ENCODE results near the gene C1QTNF12.

DNA sequence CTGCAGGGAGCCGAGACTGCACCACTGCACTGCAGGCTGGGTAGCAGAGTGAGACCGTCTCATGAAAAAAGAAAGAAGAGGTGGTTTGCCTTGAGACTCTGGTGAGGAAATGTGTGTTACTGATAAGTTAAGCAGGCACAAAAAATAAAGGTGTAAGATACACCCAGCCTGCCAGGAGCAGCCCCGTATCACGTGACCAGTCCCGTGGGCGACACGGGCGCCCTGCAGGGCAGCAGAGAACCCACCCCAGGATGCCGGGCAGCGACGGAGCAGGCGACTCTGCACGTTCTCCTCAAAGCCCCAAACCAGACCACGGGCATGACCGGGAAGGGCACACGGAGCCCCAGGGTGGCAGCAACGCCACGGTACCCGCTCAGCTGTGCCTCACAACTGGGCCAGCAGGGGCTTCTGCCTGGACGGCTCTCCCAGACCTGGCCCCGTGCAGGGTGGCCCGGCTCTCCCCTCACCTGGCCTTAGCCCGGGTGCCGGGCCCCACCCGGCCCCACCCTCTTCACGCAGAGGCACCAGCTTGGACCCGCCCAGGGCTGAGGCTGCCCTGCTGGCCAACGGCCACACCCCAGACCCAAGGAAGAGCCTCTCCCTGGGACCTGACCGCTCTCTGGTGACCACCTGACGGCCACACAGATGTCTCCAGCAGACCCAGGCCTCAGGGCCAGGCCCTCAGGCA lies 24.5 kb downstream of the C1QTNF12 start:
- TF ChIP-seq, protein P1, sequence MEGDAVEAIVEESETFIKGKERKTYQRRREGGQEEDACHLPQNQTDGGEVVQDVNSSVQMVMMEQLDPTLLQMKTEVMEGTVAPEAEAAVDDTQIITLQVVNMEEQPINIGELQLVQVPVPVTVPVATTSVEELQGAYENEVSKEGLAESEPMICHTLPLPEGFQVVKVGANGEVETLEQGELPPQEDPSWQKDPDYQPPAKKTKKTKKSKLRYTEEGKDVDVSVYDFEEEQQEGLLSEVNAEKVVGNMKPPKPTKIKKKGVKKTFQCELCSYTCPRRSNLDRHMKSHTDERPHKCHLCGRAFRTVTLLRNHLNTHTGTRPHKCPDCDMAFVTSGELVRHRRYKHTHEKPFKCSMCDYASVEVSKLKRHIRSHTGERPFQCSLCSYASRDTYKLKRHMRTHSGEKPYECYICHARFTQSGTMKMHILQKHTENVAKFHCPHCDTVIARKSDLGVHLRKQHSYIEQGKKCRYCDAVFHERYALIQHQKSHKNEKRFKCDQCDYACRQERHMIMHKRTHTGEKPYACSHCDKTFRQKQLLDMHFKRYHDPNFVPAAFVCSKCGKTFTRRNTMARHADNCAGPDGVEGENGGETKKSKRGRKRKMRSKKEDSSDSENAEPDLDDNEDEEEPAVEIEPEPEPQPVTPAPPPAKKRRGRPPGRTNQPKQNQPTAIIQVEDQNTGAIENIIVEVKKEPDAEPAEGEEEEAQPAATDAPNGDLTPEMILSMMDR (IDR thresholded peaks at IDR 0.05; ENCODE audit: extremely low read depth in 1 of 2, insufficient read depth in 1 of 2, low read depth in 1 of 2, low read length in 2 of 2), result no peak
- TF ChIP-seq EZH2 (IDR thresholded peaks at IDR 0.05; ENCODE audit: borderline replicate concordance, low read depth, low read length, severe bottlenecking), result no peak
- TF ChIP-seq POLR2AphosphoS5 (IDR thresholded peaks at IDR 0.05; ENCODE audit: insufficient read depth, low read depth, low read length), result no peak
- no peak for TF ChIP-seq JUN (IDR thresholded peaks at IDR 0.05; ENCODE audit: borderline replicate concordance, insufficient read depth, insufficient read length, low read depth)
- TF ChIP-seq, protein P2, sequence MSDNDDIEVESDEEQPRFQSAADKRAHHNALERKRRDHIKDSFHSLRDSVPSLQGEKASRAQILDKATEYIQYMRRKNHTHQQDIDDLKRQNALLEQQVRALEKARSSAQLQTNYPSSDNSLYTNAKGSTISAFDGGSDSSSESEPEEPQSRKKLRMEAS (IDR thresholded peaks at IDR 0.05; ENCODE audit: insufficient read depth, insufficient read length), result no peak
- TF ChIP-seq POLR2A (IDR thresholded peaks at IDR 0.05; ENCODE audit: low read depth, low read length), result no peak
- TF ChIP-seq MYC (IDR thresholded peaks at IDR 0.05; ENCODE audit: low read depth, low read length), result no peak
